Measurements from ENCODE around the gene ABHD12B. TPM values are rescaled to one million over a fixed set of nuclear protein-coding genes. Genes with fewer than 3 reads are reported as not detected.
A peak's percentile ranks its signal among the peaks of the same experiment; 100 is the strongest.

ABHD12B gene
- total and polyA plus RNA-seq, 9 of the 15 experiments (the other 6 are each of a cell fraction or from before 2014, with no cell fraction given): not detected

DNA sequence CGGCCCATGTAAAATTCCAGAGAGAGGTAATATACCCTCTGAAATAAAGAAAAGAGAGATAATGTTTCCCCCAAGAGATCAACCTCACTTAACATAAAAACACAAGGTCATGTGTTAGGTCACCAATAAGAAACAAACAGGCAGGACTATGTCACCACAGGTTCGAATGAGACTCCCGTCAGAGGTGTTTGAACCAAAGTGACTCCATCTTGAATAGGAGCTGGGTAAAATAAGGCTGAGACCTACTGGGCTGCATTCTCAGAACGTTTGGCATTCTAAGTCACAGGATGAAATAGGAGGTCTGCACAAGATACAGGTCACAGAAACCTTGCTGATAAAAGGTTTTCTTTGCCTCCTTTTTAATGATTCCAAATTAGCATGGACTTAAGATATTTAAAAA is 65.9 kb downstream of the ABHD12B start (continued):
- TF ChIP-seq MBD1 (CRISPR knock-in tag; IDR thresholded peaks at IDR 0.05) (no peak), ZNF609 (CRISPR knock-in tag; IDR thresholded peaks at IDR 0.05; ENCODE audit: borderline replicate concordance) (no peak), RBM34 (IDR thresholded peaks at IDR 0.05; ENCODE audit: borderline replicate concordance, insufficient read depth, low read length) (no peak), ZNF311 (CRISPR knock-in tag; IDR thresholded peaks at IDR 0.05) (peak; percentile 93), EP300 (IDR thresholded peaks at IDR 0.05; ENCODE audit: low read length) (no peak), NCOA2 (IDR thresholded peaks at IDR 0.05; ENCODE audit: partially characterized antibody in 2 of 2) (no peak), BHLHE40 (IDR thresholded peaks at IDR 0.05; ENCODE audit: low read length) (no peak), KLF13 (tag; IDR thresholded peaks at IDR 0.05; ENCODE audit: borderline replicate concordance, low read depth) (0 out of 2 replicates have a peak, but pooled peaks have one; percentile 34), ZNF398 (CRISPR knock-in tag; IDR thresholded peaks at IDR 0.05) (no peak), CBX8 (IDR thresholded peaks at IDR 0.05; ENCODE audit: borderline replicate concordance, extremely low read depth, low read depth, low read length, poor library complexity, severe bottlenecking) (no peak), SMARCA4 (IDR thresholded peaks at IDR 0.05) (no peak), ZMIZ1 (IDR thresholded peaks at IDR 0.05; ENCODE audit: low read depth in 2 of 2, low read length in 2 of 2) (no peak)
- TF ChIP-seq, protein P1, sequence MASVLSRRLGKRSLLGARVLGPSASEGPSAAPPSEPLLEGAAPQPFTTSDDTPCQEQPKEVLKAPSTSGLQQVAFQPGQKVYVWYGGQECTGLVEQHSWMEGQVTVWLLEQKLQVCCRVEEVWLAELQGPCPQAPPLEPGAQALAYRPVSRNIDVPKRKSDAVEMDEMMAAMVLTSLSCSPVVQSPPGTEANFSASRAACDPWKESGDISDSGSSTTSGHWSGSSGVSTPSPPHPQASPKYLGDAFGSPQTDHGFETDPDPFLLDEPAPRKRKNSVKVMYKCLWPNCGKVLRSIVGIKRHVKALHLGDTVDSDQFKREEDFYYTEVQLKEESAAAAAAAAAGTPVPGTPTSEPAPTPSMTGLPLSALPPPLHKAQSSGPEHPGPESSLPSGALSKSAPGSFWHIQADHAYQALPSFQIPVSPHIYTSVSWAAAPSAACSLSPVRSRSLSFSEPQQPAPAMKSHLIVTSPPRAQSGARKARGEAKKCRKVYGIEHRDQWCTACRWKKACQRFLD (CRISPR knock-in tag; IDR thresholded peaks at IDR 0.05): no peak
